Activated CD8-positive, alpha-beta memory T cell treated with anti-CD3 and anti-CD28 coated beads, Interleukin-2, amount 50 U/mL, for 1 hour (primary cell): ENCODE measurements around the gene USP34.

Experiments
- DNase-seq: peaks from one replicate; pipeline ENCODE4 v3.0.0-alpha.2; 2020; ENCODE audit errors: extremely low read depth

The USP34 gene

DNA sequence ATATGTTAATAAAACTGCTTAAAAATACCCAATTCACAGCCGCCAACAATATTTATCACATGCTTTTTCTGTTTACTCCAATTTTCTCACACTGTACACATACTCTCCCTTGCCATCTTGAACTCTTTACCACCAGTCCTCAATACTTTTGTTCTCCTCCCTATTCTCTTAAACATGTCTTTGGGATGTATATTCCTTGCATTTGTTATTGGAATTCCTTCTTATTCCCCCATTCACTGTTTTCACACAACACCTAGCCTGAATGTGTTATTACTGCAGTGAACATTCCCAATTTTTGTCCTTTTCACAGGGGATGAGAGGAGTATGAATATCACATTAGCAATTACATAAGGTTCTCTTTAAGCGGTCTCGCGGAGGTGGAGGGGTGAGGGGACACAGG lies 94.7 kb downstream of the USP34 start:
- DNase-seq = no peak

DNA sequence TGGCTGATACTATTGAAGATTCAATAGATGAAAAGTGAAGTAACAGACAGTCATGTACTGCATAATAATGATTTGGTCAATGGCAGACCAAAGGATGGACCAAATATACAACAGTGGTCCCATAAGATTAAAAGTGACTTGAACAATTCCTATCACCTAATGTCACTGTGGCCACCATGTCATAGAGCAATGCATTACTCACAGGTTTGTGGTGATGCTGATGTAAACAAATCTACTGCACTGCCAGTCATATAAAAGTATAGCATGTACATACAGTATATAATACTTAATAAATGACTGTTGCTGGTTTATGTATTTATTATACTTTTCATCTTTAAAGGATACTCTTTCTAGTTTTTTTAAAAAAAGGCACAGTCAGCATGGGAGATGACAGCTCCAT lies 99.9 kb downstream of the USP34 start:
- DNase-seq = no peak

DNA sequence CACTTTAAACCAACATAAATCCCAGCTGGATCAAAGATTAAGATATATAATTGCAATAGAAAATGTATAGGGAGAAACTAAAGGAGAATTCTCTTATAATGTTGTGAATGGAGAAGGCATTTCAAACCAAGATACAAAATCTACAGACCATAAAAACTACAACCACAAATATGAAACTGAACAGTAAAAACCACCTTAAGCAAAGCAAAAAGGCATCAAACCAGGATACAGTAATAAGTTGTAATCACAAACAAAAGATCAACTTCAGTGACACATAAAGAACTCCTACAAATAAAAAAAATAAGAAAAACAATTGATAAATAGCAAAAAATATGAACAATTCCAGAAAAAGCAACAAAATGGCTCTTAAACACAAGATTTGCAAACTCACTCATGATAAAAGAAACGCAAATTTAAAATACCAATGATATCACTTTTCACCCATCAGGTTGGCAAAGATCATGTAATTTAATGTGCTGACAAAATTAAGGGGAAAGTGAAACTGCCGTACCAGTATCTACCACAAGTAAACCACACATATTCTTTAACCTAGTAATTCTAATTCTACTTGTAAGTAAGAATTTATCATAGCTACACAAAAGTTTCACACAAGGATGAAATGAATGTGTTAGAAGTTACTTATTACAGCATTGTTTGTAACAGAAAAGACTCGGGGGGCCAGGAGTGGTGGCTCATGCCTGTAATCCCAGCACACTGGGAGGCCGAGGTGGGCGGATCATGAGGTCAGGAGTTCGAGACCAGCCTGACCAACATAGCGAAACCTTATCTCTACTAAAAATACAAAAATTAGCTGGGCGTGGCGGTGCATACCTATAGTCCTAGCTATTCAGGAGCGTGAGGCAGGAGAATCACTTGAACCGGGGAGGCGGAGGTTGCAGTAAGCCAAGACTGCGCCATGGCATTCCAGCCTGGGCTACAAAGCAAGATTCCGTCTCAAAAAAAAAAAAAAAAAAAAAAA lies 101.9 kb downstream of the USP34 start:
- DNase-seq = no peak

DNA sequence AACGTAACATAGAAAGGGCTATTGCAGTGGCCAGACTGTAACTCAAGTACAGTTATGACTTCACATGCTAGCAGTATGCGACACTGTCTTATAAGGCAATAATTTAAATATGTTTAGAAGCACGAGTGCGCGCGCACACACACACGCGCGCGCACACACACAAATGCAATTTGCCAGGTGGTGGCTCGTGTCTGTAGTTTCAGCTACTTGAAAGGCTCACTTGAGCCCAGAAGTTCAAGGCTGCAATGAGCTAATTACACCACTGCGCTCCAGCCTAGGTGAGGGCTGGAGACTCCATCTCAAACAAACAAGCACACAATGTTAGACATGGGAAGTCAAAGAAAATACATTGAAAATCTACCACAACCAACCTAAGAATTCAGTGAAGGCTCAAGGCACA lies 103.7 kb downstream of the USP34 start:
- DNase-seq = no peak

DNA sequence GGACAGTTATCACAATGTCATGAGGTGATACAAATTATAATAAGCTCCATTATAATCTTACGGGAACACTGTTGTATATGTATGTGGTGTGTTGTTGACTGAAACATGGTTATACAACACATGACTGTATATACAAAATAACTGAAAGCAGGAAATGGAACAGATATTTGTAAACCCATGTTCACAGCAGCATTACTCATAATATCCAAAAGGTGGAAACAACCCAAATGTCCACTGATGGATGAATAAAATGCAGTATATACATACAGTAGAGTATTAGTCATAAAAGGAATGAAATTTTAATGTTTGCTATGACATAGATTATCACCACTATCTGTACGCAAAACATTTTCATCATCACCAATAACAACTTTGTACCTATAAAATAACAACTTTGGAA lies 107.3 kb downstream of the USP34 start:
- DNase-seq = no peak

DNA sequence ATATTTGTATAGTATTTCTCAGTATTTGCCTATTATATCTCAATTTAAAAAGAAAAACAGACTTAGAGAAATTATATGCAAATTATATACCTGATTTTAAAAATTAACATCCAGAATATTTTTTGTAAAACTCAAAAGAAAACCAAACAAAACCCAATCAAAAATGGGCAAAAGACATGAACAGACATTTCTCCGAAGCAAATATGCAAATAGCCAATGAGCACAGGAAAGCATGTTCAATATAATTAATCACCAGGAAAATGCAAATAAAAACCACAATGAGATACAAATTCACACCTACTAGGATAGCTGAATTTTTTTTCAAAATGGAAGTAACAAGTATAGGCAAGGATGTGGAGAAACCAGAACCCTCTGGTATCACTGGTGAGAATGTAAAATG lies 108.0 kb downstream of the USP34 start:
- no peak for DNase-seq

DNA sequence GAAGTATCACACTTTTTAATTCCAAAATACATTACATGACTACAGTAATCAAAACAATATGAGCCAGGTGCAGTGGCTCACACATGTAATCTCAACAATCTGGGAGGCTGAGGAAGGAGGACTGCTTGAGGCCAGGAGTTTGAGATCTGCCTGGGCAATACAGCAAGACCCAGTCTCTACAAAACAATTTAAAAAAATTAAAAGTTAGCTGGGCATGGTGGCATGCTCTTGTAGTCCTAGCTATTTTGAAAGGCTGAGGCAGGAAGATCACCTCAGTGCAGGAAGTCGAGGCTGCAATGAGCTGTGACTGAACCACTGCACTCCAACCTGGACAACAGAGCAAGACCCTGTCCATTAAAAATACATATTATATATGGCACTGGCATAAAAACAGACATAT lies 109.8 kb downstream of the USP34 start:
- no peak for DNase-seq

- no peak for DNase-seq
Measured at GRCh38 chr2:61359058-61359457, 111.8 kb downstream of the USP34 start.

GRCh38 chr2:61357681-61358080 lies 113.2 kb downstream of the USP34 start:
- no peak for DNase-seq

DNA sequence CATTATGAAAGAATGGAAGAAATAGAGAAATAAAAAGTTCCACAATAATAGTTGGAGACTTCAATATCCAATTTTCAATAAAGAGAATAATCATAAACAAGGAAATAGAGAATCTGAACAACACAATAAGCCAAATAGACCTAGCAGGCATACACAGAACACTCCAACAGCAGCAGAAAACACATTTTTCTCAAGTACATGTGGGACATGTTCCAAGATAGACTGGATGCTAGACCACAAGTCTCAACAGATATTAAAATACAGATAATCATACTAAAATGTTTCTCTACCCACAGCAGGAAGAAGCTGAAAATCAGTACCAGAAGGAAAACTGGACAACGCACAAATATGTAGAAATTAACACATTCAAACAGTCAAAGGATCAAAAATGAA lies 113.9 kb downstream of the USP34 start:
- no peak for DNase-seq

DNA sequence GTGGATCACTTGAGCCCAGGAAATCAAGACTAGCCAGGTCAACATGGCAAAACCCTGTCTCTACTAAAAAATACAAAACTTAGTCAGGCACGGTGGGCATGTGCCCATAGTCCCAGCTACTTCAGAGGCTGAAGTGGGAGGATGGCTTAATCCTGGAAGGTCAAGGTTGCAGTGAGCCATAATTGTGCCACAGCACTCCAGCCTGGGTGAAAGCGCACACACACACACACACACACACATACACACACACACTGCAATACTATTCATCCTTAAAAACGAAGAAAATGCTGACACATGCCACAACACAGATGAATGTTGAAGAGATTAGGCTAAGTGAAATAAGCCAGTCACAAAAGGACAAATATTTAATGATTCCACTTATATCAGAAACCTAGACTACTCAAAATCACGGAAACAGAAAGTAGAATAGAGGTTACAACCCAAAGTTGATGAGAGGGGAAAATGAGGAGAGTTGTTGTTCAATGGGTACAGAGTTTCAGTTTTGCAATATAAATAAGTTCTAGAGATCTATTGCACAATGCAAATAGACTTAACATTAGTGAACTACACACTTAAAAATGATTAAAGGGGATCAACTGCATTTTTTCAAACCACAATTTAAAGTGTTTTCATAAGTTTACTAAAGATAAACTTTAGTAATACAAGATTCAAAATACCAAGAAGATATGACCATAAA lies 114.5 kb downstream of the USP34 start:
- DNase-seq = no peak

GRCh38 chr2:61354543-61355197 lies 116.2 kb downstream of the USP34 start:
- no peak for DNase-seq

DNA sequence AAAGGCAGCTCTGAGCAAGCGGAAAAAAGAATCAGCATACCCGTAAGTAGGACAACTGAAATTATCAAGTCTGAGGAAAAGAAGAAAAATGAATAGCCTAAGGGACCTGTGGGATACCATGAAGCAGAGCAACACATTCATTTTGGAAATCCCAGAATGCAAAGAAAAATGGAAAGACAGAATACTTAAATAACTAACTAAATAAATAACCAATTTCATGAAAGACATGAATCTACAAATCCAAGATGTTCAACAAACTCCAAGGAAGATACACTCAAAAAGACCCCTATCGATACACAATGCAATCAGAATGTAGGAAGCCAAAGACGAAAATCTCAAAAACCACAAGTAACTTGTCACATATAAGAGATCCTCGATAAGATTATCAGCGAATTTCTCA lies 117.0 kb downstream of the USP34 start:
- DNase-seq = no peak

- DNase-seq = no peak
Measured at GRCh38 chr2:61350777-61351176, 120.1 kb downstream of the USP34 start.

- DNase-seq = no peak
Measured at GRCh38 chr2:61343141-61343540, 127.7 kb downstream of the USP34 start.

DNA sequence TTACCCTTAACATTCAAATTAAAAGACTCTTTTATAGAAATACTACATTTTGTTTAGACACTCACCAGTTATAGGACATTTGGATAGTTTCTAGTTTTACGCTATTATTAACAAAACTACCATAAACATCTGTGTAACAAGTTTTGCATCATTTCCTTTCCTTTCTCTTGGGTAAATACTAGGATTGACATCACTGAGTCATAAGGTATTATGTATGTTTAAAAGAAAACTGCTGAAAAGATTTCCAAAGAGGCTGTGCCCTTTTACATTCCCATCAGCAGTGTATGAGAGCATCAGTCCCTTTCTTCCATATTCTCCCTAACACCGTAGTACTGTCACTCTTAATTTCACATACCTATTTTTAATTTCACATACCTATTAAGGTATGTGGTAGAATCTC lies 130.6 kb downstream of the USP34 start:
- DNase-seq = no peak

GRCh38 chr2:61338447-61338846 lies 132.4 kb downstream of the USP34 start:
- DNase-seq = no peak

GRCh38 chr2:61335187-61335586 lies 135.7 kb downstream of the USP34 start:
- no peak for DNase-seq

DNA sequence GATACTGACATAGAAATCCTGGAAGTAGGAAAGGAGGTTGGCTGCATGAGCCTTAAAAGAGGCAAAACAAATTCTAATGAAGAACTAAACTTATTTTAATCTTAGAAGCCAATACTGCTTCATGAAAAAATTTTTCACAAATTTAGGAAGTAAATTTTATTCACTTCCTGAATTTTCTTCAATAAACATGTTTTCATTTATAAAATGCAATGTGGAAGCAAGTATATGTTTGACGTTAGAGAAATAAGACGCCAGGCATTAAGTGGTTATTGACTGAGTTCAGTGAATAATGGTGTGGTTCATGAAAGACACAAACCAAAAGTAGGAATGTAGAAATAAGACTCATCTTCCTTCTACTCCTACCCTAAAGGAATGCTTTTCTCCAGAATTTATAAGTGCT lies 136.4 kb downstream of the USP34 start:
- DNase-seq = no peak

DNA sequence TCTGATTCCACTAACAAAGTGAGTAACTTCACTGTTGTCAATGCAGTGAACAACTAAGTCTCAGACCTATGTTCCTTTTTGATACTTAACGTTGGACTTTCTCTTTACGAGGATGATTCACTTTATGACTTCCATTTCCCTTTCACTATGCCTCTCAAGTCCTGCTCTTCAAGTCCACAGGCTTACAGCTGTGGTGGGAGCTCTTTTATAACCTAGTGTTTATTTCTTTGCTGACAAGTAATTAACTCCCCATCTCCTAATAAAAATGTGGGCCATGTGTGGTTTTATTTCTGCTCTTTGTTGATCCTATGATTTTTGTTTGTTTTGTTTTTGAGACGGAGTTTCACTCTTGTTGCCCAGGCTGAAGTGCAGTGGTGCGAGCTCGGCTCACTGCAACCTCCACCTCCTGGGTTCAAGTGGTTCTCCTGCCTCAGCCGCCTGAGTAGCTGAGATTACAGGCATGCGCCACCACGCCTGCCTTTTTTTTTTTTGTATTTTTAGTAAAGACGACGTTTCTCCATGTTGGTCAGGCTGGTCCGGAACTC lies 142.1 kb downstream of the USP34 start:
- no peak for DNase-seq

DNA sequence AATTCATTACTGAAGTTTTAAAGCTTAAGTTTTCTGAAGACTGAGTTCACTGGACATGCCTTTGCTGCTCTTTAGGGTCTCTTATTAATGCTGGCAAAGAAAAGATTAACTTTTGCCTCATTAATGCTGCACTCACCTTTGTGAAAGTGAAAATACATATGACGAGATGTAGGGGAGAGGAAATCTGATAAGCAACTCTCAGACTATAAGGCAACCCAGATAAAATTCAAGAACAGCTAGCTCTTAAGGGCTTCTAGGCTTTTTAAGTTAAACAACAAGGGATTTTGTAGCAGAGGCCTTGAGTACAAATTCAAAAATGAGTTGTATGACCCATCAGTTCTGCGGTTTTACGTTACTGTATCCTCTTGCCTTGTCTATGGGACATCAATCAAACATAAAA lies 143.7 kb downstream of the USP34 start:
- DNase-seq = no peak

- no peak for DNase-seq
Measured at GRCh38 chr2:61326423-61326822, 144.5 kb downstream of the USP34 start.
